ENCODE results near the gene PHACTR1.
"Not testable (repeated sequence)": the region's sequence is repeated elsewhere in the genome, so short reads cannot be mapped to it uniquely, and the experiment has no call there.

- TF ChIP-seq POLR2AphosphoS5 (IDR thresholded peaks at IDR 0.05; ENCODE audit: low read depth); CTCF (IDR thresholded peaks at IDR 0.05; ENCODE audit: insufficient read depth, low read length); GABPA (IDR thresholded peaks at IDR 0.05; ENCODE audit: low read depth): not testable (repeated sequence)
Observed at GRCh38 chr6:12762731-12763434, 46.3 kb downstream of the PHACTR1 start.
